HG03159 (cell line): Measurements from ENCODE around the gene VDR.

Experiments
- ATAC-seq: cut with Tn5 transposase; IDR thresholded peaks from one replicate; pipeline ENCODE4 v1.9.1; 2021; ENCODE audit warnings: mild to moderate bottlenecking, moderate library complexity; ENCODE audit not compliant: unreplicated experiment

VDR gene

GRCh38 chr12:47931187-47931586 lies 26.4 kb upstream of the VDR start:
- ATAC-seq = no peak

- ATAC-seq = no peak
These were observed 25.8 kb upstream of the VDR start for GRCh38 chr12:47930634-47931033.

- ATAC-seq = no peak
These were observed 22.6 kb upstream of the VDR start for GRCh38 chr12:47927346-47927745.

GRCh38 chr12:47921907-47922306 lies 17.1 kb upstream of the VDR start:
- no peak for ATAC-seq

GRCh38 chr12:47920913-47921312 lies 16.1 kb upstream of the VDR start:
- ATAC-seq = no peak

- no peak for ATAC-seq
These were observed 8.3 kb upstream of the VDR start for GRCh38 chr12:47913081-47913480.

GRCh38 chr12:47912556-47912955 lies 7.8 kb upstream of the VDR start:
- no peak for ATAC-seq

- ATAC-seq = no peak
These were observed 6.2 kb upstream of the VDR start for GRCh38 chr12:47910981-47911380.

- ATAC-seq = no peak
These were observed 5.7 kb upstream of the VDR start for GRCh38 chr12:47910486-47910885.

- no peak for ATAC-seq
These were observed 5.2 kb upstream of the VDR start for GRCh38 chr12:47909839-47910465.

GRCh38 chr12:47908738-47909137 lies 3.9 kb upstream of the VDR start:
- no peak for ATAC-seq

GRCh38 chr12:47907851-47908454 lies 3.2 kb upstream of the VDR start:
- no peak for ATAC-seq

GRCh38 chr12:47903927-47904712 lies 674 bp downstream of the VDR start:
- no peak for ATAC-seq

GRCh38 chr12:47903151-47903611 lies 1.6 kb downstream of the VDR start:
- ATAC-seq = no peak

GRCh38 chr12:47902131-47902639 lies 2.6 kb downstream of the VDR start:
- ATAC-seq = no peak

- no peak for ATAC-seq
These were observed 3.1 kb downstream of the VDR start for GRCh38 chr12:47901718-47902093.

- no peak for ATAC-seq
These were observed 3.6 kb downstream of the VDR start for GRCh38 chr12:47901063-47901717.

- no peak for ATAC-seq
These were observed 4.4 kb downstream of the VDR start for GRCh38 chr12:47900131-47901062.

GRCh38 chr12:47899466-47899865 lies 5.3 kb downstream of the VDR start:
- ATAC-seq = no peak

GRCh38 chr12:47896633-47897032 lies 8.2 kb downstream of the VDR start:
- ATAC-seq = no peak
